Mesendoderm (in vitro differentiated cells): ENCODE measurements around the gene FGGY.

Experiments
- DNase-seq: peaks from one replicate; pipeline ENCODE4 v3.0.0; 2013
- H2AK5ac ChIP-seq: 2 replicates; pipeline ENCODE4 v1.6.1; 2013; ENCODE audit warnings: low read length, inconsistent platforms
- H2BK120ac ChIP-seq: 2 replicates; pipeline ENCODE4 v1.6.1; 2013; ENCODE audit warnings: low read depth, mild to moderate bottlenecking, low read length, moderate library complexity, mixed read lengths
- H2BK15ac ChIP-seq: replicated peaks from 2 replicates; pipeline ENCODE4 v1.6.1; 2013; ENCODE audit warnings: low read depth, mild to moderate bottlenecking, moderate library complexity
- H2BK5ac ChIP-seq: 2 replicates; pipeline ENCODE4 v1.6.1; 2013; ENCODE audit warnings: low read length, inconsistent platforms
- H3K18ac ChIP-seq: 2 replicates; pipeline ENCODE4 v1.6.1; 2013; ENCODE audit warnings: mild to moderate bottlenecking, low read length, mixed read lengths
- H3K23ac ChIP-seq: one replicate; pipeline ENCODE4 v1.6.1; 2013; ENCODE audit warnings: low read length
- H3K27ac ChIP-seq: 2 replicates; pipeline ENCODE4 v1.5.1; 2013; ENCODE audit warnings: low read depth, mild to moderate bottlenecking, inconsistent platforms, low read length, moderate library complexity
- H3K27me3 ChIP-seq: 2 replicates; pipeline ENCODE4 v1.6.1; 2013; ENCODE audit warnings: low read length, control low read depth, mild to moderate bottlenecking, inconsistent platforms; ENCODE audit not compliant: insufficient read depth, poor library complexity
- H3K36me3 ChIP-seq: 2 replicates; pipeline ENCODE4 v1.6.1; 2013; ENCODE audit warnings: low read length, inconsistent platforms; ENCODE audit not compliant: control insufficient read depth, insufficient read depth
- H3K4ac ChIP-seq: one replicate; pipeline ENCODE4 v1.6.1; 2013; ENCODE audit warnings: low read depth, mild to moderate bottlenecking, low read length, moderate library complexity
- H3K4me1 ChIP-seq: 2 replicates; pipeline ENCODE4 v1.6.1; 2013; ENCODE audit warnings: low read depth, low read length, inconsistent platforms; ENCODE audit not compliant: control insufficient read depth
- H3K4me2 ChIP-seq: 2 replicates; pipeline ENCODE4 v1.6.1; 2013; ENCODE audit warnings: low read length
- H3K4me3 ChIP-seq: 2 replicates; pipeline ENCODE4 v1.5.1; 2013; ENCODE audit warnings: mild to moderate bottlenecking, low read length
- H3K56ac ChIP-seq: one replicate; pipeline ENCODE4 v1.6.1; 2013; ENCODE audit warnings: low read length
- H3K79me1 ChIP-seq: 2 replicates; pipeline ENCODE4 v1.6.1; 2013; ENCODE audit warnings: low read length, inconsistent platforms
- H3K79me2 ChIP-seq: 2 replicates; pipeline ENCODE4 v1.6.1; 2013; ENCODE audit warnings: mild to moderate bottlenecking, low read length; ENCODE audit not compliant: control insufficient read depth, insufficient read depth
- H3K9ac ChIP-seq: 2 replicates; pipeline ENCODE4 v1.6.1; 2013; ENCODE audit warnings: low read length, inconsistent platforms
- H4K5ac ChIP-seq: one replicate; pipeline ENCODE4 v1.6.1; 2013; ENCODE audit warnings: low read length
- H4K8ac ChIP-seq: one replicate; pipeline ENCODE4 v1.6.1; 2013; ENCODE audit warnings: low read depth, mild to moderate bottlenecking, control low read depth, low read length, moderate library complexity
- WGBS: extraction: QIAGEN DNeasy Blood & Tissue Kit; methylation state at CpG from one replicate; pipeline ENCODE4 v1.1.7; 2013; ENCODE audit warnings: low lambda C conversion rate, missing lambda C conversion rate; ENCODE audit not compliant: insufficient coverage; ENCODE audit errors: extremely low coverage; 5-methylcytosine and 5-hydroxymethylcytosine counted together

The FGGY gene

DNA sequence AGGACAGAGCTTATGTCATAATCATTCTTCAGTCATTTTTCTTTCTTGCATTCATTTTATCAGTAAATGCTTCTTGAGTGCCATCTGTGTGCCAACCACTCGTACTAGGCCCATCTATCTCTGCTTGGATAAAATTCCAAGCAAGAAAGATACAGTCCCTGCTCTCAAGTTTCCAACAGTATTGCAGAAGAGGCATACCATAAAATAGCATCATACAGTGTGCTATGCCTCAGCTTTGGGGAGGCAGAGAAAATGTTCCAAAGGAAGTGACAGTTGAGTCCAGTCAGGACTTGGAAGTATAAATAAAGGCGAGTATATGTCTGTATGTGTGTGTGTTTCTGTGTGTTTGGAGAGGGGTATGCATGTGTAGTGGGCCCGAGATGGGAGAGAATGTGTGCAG is 404.5 kb downstream of the FGGY start:
- Histone ChIP-seq H4K5ac (peak overlapping the region; percentile 24), H3K36me3 (no peaks in the 10 kb centered on the region), H4K8ac (no peak overlapping the region), H3K23ac (no peak overlapping the region), H3K4me3 (no peak overlapping the region), H3K4me2 (no peak overlapping the region), H3K56ac (no peak overlapping the region), H3K27me3 (no peaks in the 10 kb centered on the region), H3K18ac (no peak overlapping the region), H2BK5ac (no peak overlapping the region), H3K9ac (no peak overlapping the region), H3K79me1 (no peaks in the 10 kb centered on the region), H2BK15ac (no peak overlapping the region), H3K4ac (no peak overlapping the region), H3K4me1 (no peaks in the 10 kb centered on the region), H2AK5ac (no peak overlapping the region), H3K79me2 (no peaks in the 10 kb centered on the region), H2BK120ac (no peak overlapping the region), H3K27ac (no peak overlapping the region)
- DNase-seq: no peak
- no CpG with 5 or more reads among the region's 3 CpGs for WGBS

DNA sequence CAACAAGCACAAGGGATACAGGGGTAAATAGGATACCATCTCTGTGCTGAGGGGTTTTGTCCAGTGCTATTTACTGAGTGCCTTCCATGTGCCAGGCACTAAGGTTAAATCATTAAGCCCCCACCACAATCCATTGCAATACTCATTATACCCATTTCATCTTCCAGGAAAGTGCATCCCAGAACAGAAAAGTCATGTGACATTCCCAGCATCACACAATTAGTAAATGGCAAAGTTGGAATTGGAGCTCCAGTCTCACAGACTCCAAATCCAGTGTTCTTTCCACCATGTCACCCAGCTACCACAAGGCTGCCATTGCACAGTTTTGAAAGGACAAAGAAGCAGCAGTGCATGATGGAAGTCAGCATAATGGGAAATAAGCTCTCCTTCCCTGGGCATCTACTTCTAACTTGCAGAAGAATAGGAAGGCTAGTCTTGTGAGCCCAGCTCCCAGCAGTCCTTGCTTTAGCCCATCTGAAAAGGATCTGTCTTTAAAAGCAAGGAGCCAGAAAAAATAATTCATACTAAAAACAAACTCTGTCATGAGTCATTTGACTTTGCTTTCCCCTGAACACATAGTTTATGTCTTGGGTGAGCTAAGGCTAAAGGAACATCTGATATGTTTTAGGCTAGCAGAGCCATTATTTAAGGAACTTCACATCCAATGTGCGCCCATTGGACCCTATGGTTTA is 406.5 kb downstream of the FGGY start:
- H4K8ac ChIP-seq: no peak overlapping the region
- DNase-seq: no peak
- H3K36me3 ChIP-seq: no peaks in the 10 kb centered on the region
- no peaks in the 10 kb centered on the region for H3K27me3 ChIP-seq
- no peak overlapping the region for H3K4me2 ChIP-seq
- no peak overlapping the region for H2BK5ac ChIP-seq
- H3K4me3 ChIP-seq: no peak overlapping the region
- H3K9ac ChIP-seq: no peak overlapping the region
- H3K18ac ChIP-seq: no peak overlapping the region
- H2AK5ac ChIP-seq: no peak overlapping the region
- no CpG with 5 or more reads among the region's 1 CpG for WGBS
- H3K27ac ChIP-seq: no peak overlapping the region
- no peak overlapping the region for H4K5ac ChIP-seq
- H3K56ac ChIP-seq: no peak overlapping the region
- H2BK120ac ChIP-seq: no peak overlapping the region
- no peak overlapping the region for H3K23ac ChIP-seq
- H3K4me1 ChIP-seq: no peaks in the 10 kb centered on the region
- H3K4ac ChIP-seq: no peak overlapping the region
- H3K79me1 ChIP-seq: no peaks in the 10 kb centered on the region
- H3K79me2 ChIP-seq: no peaks in the 10 kb centered on the region
- no peak overlapping the region for H2BK15ac ChIP-seq

DNA sequence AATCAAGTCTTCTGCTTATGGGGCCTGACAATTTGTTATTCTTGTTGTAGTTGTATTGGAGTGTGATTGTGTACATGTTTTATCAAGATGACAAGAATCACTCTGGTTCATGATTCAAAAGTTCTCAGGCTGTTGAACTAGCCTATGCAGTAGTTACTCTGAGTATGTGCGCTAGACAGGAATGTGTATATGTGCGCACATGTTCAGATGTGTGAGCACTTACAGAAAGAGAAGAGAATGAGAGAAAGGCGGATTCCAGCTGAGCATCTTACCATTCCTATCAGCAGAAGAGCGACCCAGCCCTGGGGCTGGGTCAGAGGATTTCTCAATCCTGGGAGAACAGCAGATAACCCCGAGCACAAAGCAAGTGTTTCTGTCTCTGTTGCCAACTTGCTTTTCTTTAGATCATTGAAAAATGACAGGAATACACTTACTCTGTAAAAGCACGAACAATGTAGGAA is 407.1 kb downstream of the FGGY start:
- Histone ChIP-seq H4K8ac (no peak overlapping the region), H2AK5ac (no peak overlapping the region), H3K18ac (no peak overlapping the region), H2BK120ac (no peak overlapping the region), H3K79me1 (no peaks in the 10 kb centered on the region), H4K5ac (no peak overlapping the region), H3K36me3 (no peaks in the 10 kb centered on the region), H3K4me1 (no peaks in the 10 kb centered on the region), H3K27me3 (no peaks in the 10 kb centered on the region), H3K79me2 (no peaks in the 10 kb centered on the region), H3K56ac (no peak overlapping the region), H3K4ac (no peak overlapping the region), H3K4me2 (no peak overlapping the region), H3K23ac (no peak overlapping the region), H3K9ac (no peak overlapping the region), H3K27ac (no peak overlapping the region), H2BK15ac (no peak overlapping the region), H3K4me3 (no peak overlapping the region), H2BK5ac (no peak overlapping the region)
- no peak for DNase-seq
- WGBS: no CpG with 5 or more reads among the region's 6 CpGs

DNA sequence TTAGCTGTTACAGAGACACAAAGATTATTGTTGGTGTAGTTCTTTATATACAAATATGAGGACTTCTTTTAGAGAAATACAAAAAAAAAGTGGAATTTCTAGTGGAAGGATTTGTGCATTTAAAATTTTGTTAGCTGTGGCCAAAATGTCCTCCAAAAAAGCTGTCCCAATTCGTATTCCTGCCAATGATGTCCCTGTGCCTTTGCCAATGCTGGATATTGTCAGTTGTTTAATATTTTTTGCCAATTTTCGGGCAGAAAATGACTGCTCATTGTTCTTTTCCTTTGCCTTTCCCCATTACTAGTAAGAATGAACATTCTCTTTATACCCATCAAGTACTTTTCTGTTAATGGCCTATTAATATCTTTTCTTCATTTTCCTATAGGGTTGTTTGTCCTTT is 407.8 kb downstream of the FGGY start:
- Histone ChIP-seq H3K27me3 (no peaks in the 10 kb centered on the region), H3K9ac (no peak overlapping the region), H3K4me3 (no peak overlapping the region), H3K23ac (no peak overlapping the region), H3K4ac (no peak overlapping the region), H3K4me1 (no peaks in the 10 kb centered on the region), H3K79me1 (no peaks in the 10 kb centered on the region), H3K79me2 (no peaks in the 10 kb centered on the region), H2AK5ac (no peak overlapping the region), H3K18ac (no peak overlapping the region), H4K8ac (no peak overlapping the region), H2BK15ac (no peak overlapping the region), H3K4me2 (no peak overlapping the region), H2BK5ac (no peak overlapping the region), H3K27ac (no peak overlapping the region), H2BK120ac (no peak overlapping the region), H4K5ac (no peak overlapping the region), H3K56ac (no peak overlapping the region), H3K36me3 (no peaks in the 10 kb centered on the region)
- no CpG with 5 or more reads among the region's 2 CpGs for WGBS
- no peak for DNase-seq

DNA sequence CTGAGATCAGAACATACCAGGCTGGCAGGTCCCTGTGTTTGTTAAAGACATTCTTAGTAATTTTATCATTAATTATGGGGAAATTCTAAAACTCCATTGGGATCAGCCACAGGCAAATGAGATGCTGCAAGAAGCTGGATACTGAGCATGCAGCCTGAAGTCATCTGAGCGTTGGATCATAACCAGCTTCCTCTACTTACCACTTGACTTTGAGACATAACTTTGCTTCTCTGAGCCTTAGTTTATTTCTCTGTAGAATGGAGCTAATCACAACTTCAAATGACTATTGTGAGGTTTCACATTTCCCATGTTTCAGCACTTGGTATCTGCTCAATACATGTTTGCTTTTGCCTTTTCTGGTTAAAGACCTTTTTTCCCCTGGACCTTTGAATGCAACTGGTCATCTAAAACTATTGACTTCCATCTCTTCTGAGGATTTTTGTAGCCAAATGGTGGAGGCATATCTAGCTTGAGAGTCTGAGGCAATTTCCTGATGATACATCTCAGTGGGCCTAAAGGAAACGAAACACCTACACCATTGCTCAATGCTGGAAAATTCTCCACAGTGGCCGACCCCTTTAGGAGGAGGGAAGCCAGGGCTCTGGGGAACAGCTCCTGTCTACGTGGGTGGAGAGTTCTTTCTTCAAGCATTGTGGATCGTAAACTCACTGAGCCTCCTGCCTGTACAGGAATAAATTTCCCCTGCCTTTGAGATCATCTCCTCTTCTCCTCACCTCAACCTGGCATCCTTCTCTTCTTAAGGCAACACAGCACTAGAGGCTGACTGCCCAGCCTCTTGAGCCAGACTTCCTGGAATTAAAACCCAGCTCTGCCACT is 408.8 kb downstream of the FGGY start:
- Histone ChIP-seq H2BK120ac (no peak overlapping the region), H3K23ac (no peak overlapping the region), H3K18ac (no peak overlapping the region), H3K27ac (no peak overlapping the region), H3K4me3 (no peak overlapping the region), H3K9ac (no peak overlapping the region), H3K4me2 (no peak overlapping the region), H3K79me1 (no peaks in the 10 kb centered on the region), H2BK5ac (no peak overlapping the region), H3K56ac (no peak overlapping the region), H4K5ac (no peak overlapping the region), H3K27me3 (no peaks in the 10 kb centered on the region), H2BK15ac (no peak overlapping the region), H4K8ac (no peak overlapping the region), H2AK5ac (no peak overlapping the region), H3K79me2 (no peaks in the 10 kb centered on the region), H3K4me1 (no peaks in the 10 kb centered on the region), H3K36me3 (no peaks in the 10 kb centered on the region), H3K4ac (no peak overlapping the region)
- no CpG with 5 or more reads among the region's 5 CpGs for WGBS
- no peak for DNase-seq
